Measurements from ENCODE around the gene INTS6.

GRCh38 chr13:51321836-51322235 lies 131.0 kb downstream of the INTS6 start:
- TF ChIP-seq CTCF (IDR thresholded peaks at IDR 0.05) (no peak), EP300 (IDR thresholded peaks at IDR 0.05; ENCODE audit: low read depth) (no peak), POLR2AphosphoS5 (IDR thresholded peaks at IDR 0.05) (no peak)
